HL-60 (cell line): Measurements from ENCODE around the gene IL17RB.

Source experiments
- DNase-seq, 2 experiments: peaks; one replicate each; pipeline ENCODE4 v3.0.0-alpha.2; 2010 to 2020; ENCODE audit warnings: low read depth in 1 of 2, low spot score in 1 of 2
- H3K27ac ChIP-seq: fragments of 250-450 bp; sonication (Bioruptor Pico); replicated peaks from 2 replicates; pipeline ENCODE4 v1.5.1; 2020; ENCODE audit warnings: mild to moderate bottlenecking, moderate library complexity
- H3K27me3 ChIP-seq: fragments of 250-450 bp; sonication (Bioruptor Pico); 2 replicates; pipeline ENCODE4 v1.5.1; 2021; ENCODE audit warnings: mild to moderate bottlenecking, moderate library complexity; ENCODE audit not compliant: insufficient read depth, poor library complexity, severe bottlenecking
- H3K4me3 ChIP-seq: replicated peaks from 2 replicates; pipeline ENCODE4 v1.5.1; 2011; ENCODE audit warnings: mild to moderate bottlenecking, control low read depth, low read length; ENCODE audit not compliant: insufficient read depth
- GABPA ChIP-seq: IDR thresholded peaks from 2 replicates; pipeline ENCODE4 v1.6.1; 2012; ENCODE audit warnings: low read depth
- POLR2AphosphoS5 ChIP-seq: IDR thresholded peaks from 2 replicates; pipeline ENCODE4 v1.6.1; 2012; ENCODE audit warnings: low read depth
- SPI1 ChIP-seq: IDR thresholded peaks from 2 replicates; pipeline ENCODE4 v1.6.1; 2012; ENCODE audit warnings: low read depth, mild to moderate bottlenecking, borderline replicate concordance
- TF ChIP-seq, protein P1 (sequence below): IDR thresholded peaks from 2 replicates; pipeline ENCODE4 v1.6.1; 2012; ENCODE audit warnings: low read depth; ENCODE audit not compliant: insufficient replicate concordance
- TF ChIP-seq, protein P2 (sequence below): IDR thresholded peaks from one replicate; pipeline ENCODE4 v1.5.1; 2011; ENCODE audit warnings: low read length, control low read depth, inconsistent platforms; ENCODE audit not compliant: insufficient read depth

The IL17RB gene

DNA sequence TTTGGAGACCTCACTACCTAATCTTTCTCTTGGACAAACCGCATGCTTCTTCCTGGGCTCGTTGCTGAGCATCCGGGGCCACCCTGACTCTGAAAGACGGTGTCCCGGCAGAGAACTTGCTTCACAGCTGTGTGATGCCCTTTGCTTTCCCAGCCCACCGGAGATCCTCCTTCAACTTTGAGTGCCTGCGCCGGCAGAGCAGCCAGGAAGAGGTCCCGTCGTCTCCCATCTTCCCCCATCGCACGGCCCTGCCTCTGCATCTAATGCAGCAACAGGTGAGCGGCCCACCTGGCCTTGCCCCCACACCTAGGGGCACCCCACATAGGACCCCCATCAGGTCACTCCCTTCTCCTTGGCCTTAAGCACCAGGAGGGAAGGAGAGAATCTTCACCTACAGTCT lies 37.9 kb upstream of the IL17RB start:
- no peak for DNase-seq
- Histone ChIP-seq H3K27me3 (no peaks in the 10 kb centered on the region), H3K27ac (no peak overlapping the region), H3K4me3 (no peak overlapping the region)
- TF ChIP-seq GABPA (no peak), POLR2AphosphoS5 (no peak), SPI1 (no peak)
- TF ChIP-seq, protein P1, sequence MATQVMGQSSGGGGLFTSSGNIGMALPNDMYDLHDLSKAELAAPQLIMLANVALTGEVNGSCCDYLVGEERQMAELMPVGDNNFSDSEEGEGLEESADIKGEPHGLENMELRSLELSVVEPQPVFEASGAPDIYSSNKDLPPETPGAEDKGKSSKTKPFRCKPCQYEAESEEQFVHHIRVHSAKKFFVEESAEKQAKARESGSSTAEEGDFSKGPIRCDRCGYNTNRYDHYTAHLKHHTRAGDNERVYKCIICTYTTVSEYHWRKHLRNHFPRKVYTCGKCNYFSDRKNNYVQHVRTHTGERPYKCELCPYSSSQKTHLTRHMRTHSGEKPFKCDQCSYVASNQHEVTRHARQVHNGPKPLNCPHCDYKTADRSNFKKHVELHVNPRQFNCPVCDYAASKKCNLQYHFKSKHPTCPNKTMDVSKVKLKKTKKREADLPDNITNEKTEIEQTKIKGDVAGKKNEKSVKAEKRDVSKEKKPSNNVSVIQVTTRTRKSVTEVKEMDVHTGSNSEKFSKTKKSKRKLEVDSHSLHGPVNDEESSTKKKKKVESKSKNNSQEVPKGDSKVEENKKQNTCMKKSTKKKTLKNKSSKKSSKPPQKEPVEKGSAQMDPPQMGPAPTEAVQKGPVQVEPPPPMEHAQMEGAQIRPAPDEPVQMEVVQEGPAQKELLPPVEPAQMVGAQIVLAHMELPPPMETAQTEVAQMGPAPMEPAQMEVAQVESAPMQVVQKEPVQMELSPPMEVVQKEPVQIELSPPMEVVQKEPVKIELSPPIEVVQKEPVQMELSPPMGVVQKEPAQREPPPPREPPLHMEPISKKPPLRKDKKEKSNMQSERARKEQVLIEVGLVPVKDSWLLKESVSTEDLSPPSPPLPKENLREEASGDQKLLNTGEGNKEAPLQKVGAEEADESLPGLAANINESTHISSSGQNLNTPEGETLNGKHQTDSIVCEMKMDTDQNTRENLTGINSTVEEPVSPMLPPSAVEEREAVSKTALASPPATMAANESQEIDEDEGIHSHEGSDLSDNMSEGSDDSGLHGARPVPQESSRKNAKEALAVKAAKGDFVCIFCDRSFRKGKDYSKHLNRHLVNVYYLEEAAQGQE: no peak
- TF ChIP-seq, protein P2, sequence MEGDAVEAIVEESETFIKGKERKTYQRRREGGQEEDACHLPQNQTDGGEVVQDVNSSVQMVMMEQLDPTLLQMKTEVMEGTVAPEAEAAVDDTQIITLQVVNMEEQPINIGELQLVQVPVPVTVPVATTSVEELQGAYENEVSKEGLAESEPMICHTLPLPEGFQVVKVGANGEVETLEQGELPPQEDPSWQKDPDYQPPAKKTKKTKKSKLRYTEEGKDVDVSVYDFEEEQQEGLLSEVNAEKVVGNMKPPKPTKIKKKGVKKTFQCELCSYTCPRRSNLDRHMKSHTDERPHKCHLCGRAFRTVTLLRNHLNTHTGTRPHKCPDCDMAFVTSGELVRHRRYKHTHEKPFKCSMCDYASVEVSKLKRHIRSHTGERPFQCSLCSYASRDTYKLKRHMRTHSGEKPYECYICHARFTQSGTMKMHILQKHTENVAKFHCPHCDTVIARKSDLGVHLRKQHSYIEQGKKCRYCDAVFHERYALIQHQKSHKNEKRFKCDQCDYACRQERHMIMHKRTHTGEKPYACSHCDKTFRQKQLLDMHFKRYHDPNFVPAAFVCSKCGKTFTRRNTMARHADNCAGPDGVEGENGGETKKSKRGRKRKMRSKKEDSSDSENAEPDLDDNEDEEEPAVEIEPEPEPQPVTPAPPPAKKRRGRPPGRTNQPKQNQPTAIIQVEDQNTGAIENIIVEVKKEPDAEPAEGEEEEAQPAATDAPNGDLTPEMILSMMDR: no peak

DNA sequence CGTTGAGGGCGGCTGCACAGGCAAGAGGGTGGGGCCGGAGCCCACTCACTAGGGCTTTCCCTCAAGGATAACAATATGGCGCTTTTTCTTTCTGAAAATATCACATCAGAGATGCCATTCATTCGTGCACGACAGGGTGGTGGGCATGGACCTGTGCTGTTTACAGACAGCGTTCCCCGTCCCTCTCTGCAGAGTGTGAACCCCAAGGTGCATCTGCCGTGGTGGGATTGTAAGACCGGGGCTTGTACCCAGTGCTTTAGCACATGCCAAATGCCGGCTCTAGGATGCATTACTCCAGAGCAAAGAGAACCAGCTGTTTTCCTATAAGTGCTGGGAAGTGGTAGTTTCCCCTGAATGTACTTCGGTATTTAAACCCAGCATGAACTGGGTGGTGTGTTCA lies 37.1 kb upstream of the IL17RB start:
- no peak for DNase-seq
- Histone ChIP-seq H3K27me3 (no peaks in the 10 kb centered on the region), H3K4me3 (no peak overlapping the region), H3K27ac (no peak overlapping the region)
- TF ChIP-seq, protein P1: no peak
- no peak for TF ChIP-seq SPI1
- no peak for TF ChIP-seq GABPA

DNA sequence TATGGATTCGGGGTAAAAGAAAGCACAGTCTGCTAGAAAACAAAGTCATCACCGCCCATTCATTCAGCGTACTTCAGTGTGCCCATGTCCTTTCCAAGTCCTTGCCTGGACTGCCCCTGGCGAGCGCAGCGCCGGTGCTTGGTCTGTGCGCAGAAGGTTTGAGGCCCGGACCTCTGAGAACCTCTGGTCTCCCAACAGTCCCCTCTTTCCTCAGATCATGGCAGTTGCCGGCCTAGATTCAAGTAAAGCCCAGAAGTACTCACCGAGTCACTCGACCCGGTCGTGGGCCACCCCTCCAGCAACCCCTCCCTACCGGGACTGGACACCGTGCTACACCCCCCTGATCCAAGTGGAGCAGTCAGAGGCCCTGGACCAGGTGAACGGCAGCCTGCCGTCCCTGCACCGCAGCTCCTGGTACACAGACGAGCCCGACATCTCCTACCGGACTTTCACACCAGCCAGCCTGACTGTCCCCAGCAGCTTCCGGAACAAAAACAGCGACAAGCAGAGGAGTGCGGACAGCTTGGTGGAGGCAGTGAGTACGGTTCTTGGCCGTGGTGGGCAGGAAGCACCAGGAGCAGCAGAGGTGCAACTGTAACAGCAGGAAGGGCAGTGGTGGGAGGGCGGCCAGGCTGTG lies 36.5 kb upstream of the IL17RB start:
- TF ChIP-seq, protein P2: no peak
- TF ChIP-seq GABPA: no peak
- TF ChIP-seq, protein P1: no peak
- no peak for TF ChIP-seq POLR2AphosphoS5
- TF ChIP-seq SPI1: no peak
- no peaks in the 10 kb centered on the region for H3K27me3 ChIP-seq
- H3K4me3 ChIP-seq: no peak overlapping the region
- DNase-seq: no peak
- no peak overlapping the region for H3K27ac ChIP-seq
